ENCODE data around the gene RNF133. TPM values are rescaled to one million over a fixed set of nuclear protein-coding genes. Genes with fewer than 3 reads are reported as not detected.

Gene RNF133
- total and polyA plus RNA-seq, 7 donors, result 0.06 to 0.55 (median 0.43) TPM; not detected in 3

DNA sequence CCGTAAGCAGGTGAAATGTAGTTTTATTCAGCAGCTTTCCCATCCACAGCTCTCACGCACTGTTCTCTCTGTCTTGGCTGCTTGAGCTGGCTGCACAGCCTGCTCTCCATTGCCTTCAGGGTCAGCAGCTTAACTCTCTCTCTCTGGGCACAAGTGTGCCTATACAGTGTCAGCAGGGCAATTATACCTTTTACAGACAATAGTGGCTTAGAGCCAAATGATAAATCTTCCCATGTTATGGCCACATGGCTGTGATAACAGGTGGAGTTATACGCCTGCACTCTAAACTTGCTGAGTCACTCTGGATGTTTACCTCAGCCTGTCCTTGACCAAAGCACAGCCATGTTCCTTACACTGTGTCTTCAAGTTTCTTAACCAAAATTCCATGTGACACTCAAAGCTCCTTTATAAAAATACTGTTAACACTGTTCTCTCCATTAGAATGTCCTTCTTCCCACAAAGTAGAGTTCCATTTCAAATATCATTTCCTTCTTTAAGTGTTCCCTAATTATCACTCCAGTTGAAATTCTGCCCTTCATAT is 6.1 kb downstream of the RNF133 start:
- TF ChIP-seq, protein P1, sequence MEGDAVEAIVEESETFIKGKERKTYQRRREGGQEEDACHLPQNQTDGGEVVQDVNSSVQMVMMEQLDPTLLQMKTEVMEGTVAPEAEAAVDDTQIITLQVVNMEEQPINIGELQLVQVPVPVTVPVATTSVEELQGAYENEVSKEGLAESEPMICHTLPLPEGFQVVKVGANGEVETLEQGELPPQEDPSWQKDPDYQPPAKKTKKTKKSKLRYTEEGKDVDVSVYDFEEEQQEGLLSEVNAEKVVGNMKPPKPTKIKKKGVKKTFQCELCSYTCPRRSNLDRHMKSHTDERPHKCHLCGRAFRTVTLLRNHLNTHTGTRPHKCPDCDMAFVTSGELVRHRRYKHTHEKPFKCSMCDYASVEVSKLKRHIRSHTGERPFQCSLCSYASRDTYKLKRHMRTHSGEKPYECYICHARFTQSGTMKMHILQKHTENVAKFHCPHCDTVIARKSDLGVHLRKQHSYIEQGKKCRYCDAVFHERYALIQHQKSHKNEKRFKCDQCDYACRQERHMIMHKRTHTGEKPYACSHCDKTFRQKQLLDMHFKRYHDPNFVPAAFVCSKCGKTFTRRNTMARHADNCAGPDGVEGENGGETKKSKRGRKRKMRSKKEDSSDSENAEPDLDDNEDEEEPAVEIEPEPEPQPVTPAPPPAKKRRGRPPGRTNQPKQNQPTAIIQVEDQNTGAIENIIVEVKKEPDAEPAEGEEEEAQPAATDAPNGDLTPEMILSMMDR (IDR thresholded peaks at IDR 0.05), result no peak
- TF ChIP-seq EP300 (IDR thresholded peaks at IDR 0.05) (no peak), POLR2AphosphoS5 (IDR thresholded peaks at IDR 0.05) (no peak), POLR2A (IDR thresholded peaks at IDR 0.05) (no peak)
- intact Hi-C loops (cut with DNase I), result no loop called here
- no peaks in the 10 kb centered on the region for H3K36me3 ChIP-seq
- H3K27ac ChIP-seq, result no peak overlapping the region
- no peaks in the 10 kb centered on the region for H3K9me3 ChIP-seq
- H3K4me1 ChIP-seq, result no peaks in the 10 kb centered on the region
- H3K4me3 ChIP-seq, result no peak overlapping the region
- H3K27me3 ChIP-seq, result no peaks in the 10 kb centered on the region
- no peak for DNase-seq
- WGBS, 2 donors, result 85 to 93% methylated on average over 3 of the region's 3 CpGs

DNA sequence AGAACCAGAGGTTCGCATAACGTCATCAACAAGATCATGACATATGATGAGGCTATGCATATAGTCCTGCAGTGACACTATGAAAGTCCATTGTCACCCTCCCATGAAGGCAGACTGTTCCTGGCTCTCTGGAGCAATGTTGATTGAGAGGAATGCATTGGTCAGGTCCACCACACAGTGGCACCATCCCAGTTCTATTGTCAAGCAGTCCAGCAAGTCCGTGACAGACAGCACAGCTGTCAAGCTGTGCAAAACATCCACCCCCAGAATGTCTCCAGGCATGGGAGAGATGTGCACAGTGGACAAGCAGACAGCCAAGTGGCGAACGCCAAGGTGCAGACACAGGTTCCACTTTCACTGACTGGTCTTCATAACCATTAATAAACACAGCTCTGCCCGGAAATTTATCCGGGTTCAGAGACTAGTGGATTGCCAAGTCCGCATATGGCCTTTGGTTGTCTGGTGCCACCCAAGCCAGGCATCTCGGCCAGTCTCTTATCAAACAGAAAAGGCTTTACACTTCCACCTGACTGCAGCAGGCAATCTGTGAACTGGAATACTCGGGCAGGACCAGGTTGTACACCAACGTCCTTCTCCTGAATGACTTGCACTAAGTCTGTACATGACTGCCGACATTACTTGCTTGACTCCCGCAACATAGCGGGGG is 7.2 kb downstream of the RNF133 start:
- 94 to 97% methylated on average over 14 of the region's 14 CpGs for WGBS, 2 donors
- no peak overlapping the region for H3K27ac ChIP-seq
- no peak overlapping the region for H3K4me3 ChIP-seq
- no peaks in the 10 kb centered on the region for H3K27me3 ChIP-seq
- H3K36me3 ChIP-seq, result no peaks in the 10 kb centered on the region
- no peaks in the 10 kb centered on the region for H3K9me3 ChIP-seq
- TF ChIP-seq POLR2AphosphoS5 (IDR thresholded peaks at IDR 0.05) (no peak), EP300 (IDR thresholded peaks at IDR 0.05) (no peak), POLR2A (IDR thresholded peaks at IDR 0.05) (no peak)
- TF ChIP-seq, protein P1 (IDR thresholded peaks at IDR 0.05), result no peak
- H3K4me1 ChIP-seq, result no peaks in the 10 kb centered on the region
- intact Hi-C loops (cut with DNase I), result no loop called here
- DNase-seq, result no peak

DNA sequence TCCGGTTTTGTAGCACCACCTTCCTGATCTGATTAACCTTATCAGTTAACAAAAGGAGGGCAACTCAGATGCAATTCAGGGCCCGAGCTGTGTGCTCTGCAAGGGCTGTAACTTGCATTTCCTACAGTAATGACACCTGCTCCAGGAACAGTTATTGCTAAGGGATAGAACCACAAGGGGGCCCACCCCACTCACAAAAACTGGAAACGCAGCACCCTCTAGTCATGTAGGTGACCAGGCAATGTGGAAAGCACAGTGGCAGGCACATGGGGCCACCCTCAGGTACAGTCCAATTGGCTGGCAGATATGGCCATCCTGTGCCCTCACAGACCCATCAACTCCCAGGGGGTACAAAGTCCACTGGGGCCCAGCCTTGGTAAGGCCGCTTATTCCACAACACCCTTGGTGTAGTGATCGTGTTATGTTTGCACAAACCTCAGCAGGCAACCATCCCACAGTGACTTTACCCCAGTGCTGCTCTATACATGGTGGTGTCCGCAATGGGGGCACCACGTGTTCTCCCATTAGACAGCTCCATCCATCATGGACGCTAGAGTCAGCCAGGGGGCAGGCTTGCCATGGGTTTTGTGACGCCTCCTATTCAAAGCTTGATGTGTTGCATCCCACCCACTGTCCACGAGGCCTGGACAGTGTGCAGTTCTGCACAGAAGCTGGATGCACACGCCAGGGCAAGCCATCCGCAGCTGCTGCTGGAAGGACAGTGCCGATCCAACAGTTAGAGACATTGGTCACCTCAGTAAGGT is 9.4 kb downstream of the RNF133 start:
- 90 to 92% methylated on average over 13 of the region's 13 CpGs for WGBS, 2 donors
- Histone ChIP-seq H3K27ac (no peak overlapping the region), H3K4me3 (no peak overlapping the region), H3K4me1 (no peaks in the 10 kb centered on the region), H3K36me3 (no peaks in the 10 kb centered on the region), H3K9me3 (no peaks in the 10 kb centered on the region), H3K27me3 (no peaks in the 10 kb centered on the region)
- TF ChIP-seq POLR2AphosphoS5 (IDR thresholded peaks at IDR 0.05) (no peak), EP300 (IDR thresholded peaks at IDR 0.05) (no peak), POLR2A (IDR thresholded peaks at IDR 0.05) (no peak)
- TF ChIP-seq, protein P1 (IDR thresholded peaks at IDR 0.05), result no peak
- DNase-seq, result no peak
- intact Hi-C loops (cut with DNase I), result no loop called here

DNA sequence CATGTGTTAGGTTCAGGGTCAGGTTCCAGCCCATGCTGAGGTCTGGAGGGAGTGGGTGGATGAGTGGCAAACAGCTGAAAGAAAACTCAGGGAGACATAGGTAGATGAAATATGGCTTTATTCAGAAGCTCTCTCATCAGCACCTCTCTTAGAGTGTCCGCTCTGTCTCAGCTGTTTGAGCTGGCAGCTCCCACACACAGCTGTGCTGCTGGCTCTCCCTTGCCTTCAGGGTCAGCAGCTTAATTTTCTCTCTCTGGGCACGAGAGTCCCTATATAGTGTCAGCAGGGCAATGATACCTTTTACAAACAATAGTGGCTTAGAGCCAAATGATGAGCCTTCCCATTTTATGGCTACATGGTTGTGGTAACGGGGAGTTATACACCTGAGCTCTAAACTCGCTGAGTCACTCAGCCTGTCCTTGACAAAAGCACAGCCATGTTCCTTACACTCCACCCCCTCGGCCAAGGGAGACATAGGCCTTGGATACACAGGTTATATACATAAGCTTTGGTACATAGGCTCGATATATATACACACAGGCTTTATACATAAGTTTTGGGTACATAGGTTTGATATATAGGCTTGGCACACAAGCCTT is 10.4 kb downstream of the RNF133 start:
- Histone ChIP-seq H3K9me3 (no peaks in the 10 kb centered on the region), H3K27me3 (no peaks in the 10 kb centered on the region), H3K36me3 (no peaks in the 10 kb centered on the region), H3K4me1 (no peaks in the 10 kb centered on the region), H3K4me3 (no peak overlapping the region), H3K27ac (no peak overlapping the region)
- no peak for DNase-seq
- intact Hi-C loops (cut with DNase I), result no loop called here
- whole genome bisulfite sequencing, 2 donors, result 74 to 77% methylated on average over 6 of the region's 6 CpGs
- TF ChIP-seq, protein P1 (IDR thresholded peaks at IDR 0.05), result no peak
- TF ChIP-seq EP300 (IDR thresholded peaks at IDR 0.05) (no peak), POLR2A (IDR thresholded peaks at IDR 0.05) (no peak), POLR2AphosphoS5 (IDR thresholded peaks at IDR 0.05) (no peak)
